Measurements from ENCODE around the gene GPR78. TPM values are rescaled to one million over a fixed set of nuclear protein-coding genes. Genes with fewer than 3 reads are reported as not detected.
A peak's percentile ranks its signal among the peaks of the same experiment; 100 is the strongest.

The GPR78 gene
- total RNA-seq, 1 experiment from 2014 or later = not detected

GRCh38 chr4:8557151-8558076 lies 22.8 kb upstream of the GPR78 start:
- no peaks in the 10 kb centered on the region for H3K9me3 Mint-ChIP-seq (ENCODE audit: low read depth, unreplicated experiment)
- no TSS peak for BruUV-seq (replicated peaks)
- intact Hi-C loops (cut with micrococcal nuclease; ENCODE audit: unreplicated experiment) = no loop called here
- no peaks in the 10 kb centered on the region for H3K36me3 Mint-ChIP-seq (ENCODE audit: insufficient read depth, unreplicated experiment)
- H3K27ac Mint-ChIP-seq (ENCODE audit: unreplicated experiment) = no peak overlapping the region
- CTCF ChIA-PET = no interaction called here
- DNase-seq = no peak
- no peak overlapping the region for H3K4me3 Mint-ChIP-seq (ENCODE audit: low read depth, unreplicated experiment)
- no peak for TF ChIP-seq CTCF (IDR thresholded peaks at IDR 0.05; ENCODE audit: unreplicated experiment)
- peaks cover 7% of the 10 kb centered on the region for H3K27me3 Mint-ChIP-seq (ENCODE audit: unreplicated experiment)
- no peaks in the 10 kb centered on the region for H3K4me1 Mint-ChIP-seq (ENCODE audit: low read depth, unreplicated experiment)

GRCh38 chr4:8558080-8558960 lies 21.9 kb upstream of the GPR78 start:
- Mint-ChIP-seq H3K36me3 (ENCODE audit: insufficient read depth, unreplicated experiment) (no peaks in the 10 kb centered on the region), H3K27me3 (ENCODE audit: unreplicated experiment) (no peaks in the 10 kb centered on the region), H3K9me3 (ENCODE audit: low read depth, unreplicated experiment) (no peaks in the 10 kb centered on the region), H3K27ac (ENCODE audit: unreplicated experiment) (no peak overlapping the region), H3K4me3 (ENCODE audit: low read depth, unreplicated experiment) (no peak overlapping the region), H3K4me1 (ENCODE audit: low read depth, unreplicated experiment) (no peaks in the 10 kb centered on the region)
- BruUV-seq (replicated peaks) = no TSS peak
- CTCF ChIA-PET = no interaction called here
- TF ChIP-seq CTCF (IDR thresholded peaks at IDR 0.05; ENCODE audit: unreplicated experiment) = no peak
- DNase-seq = peak; percentile 24
- intact Hi-C loops (cut with micrococcal nuclease; ENCODE audit: unreplicated experiment) = no loop called here

- intact Hi-C loops (cut with micrococcal nuclease; ENCODE audit: unreplicated experiment) = no loop called here
These were observed 21.2 kb upstream of the GPR78 start for GRCh38 chr4:8559011-8559410.

More at GRCh38 chr4:8559011-8559410, 21.2 kb upstream of the GPR78 start:
- DNase-seq = no peak
- Mint-ChIP-seq H3K27me3 (ENCODE audit: unreplicated experiment) (no peaks in the 10 kb centered on the region), H3K4me1 (ENCODE audit: low read depth, unreplicated experiment) (no peaks in the 10 kb centered on the region), H3K27ac (ENCODE audit: unreplicated experiment) (no peak overlapping the region), H3K9me3 (ENCODE audit: low read depth, unreplicated experiment) (no peaks in the 10 kb centered on the region), H3K4me3 (ENCODE audit: low read depth, unreplicated experiment) (no peak overlapping the region), H3K36me3 (ENCODE audit: insufficient read depth, unreplicated experiment) (no peaks in the 10 kb centered on the region)
- no peak for TF ChIP-seq CTCF (IDR thresholded peaks at IDR 0.05; ENCODE audit: unreplicated experiment)
- CTCF ChIA-PET = no interaction called here
- no TSS peak for BruUV-seq (replicated peaks)

All from Calu3 (cell line).